ENCODE data around the gene NSFL1C. TPM values are rescaled to one million over a fixed set of nuclear protein-coding genes. Genes with fewer than 3 reads are reported as not detected.

The NSFL1C gene
- total and polyA plus RNA-seq, 2 experiments from 2014 or later = 48.9 to 92.2 TPM

DNA sequence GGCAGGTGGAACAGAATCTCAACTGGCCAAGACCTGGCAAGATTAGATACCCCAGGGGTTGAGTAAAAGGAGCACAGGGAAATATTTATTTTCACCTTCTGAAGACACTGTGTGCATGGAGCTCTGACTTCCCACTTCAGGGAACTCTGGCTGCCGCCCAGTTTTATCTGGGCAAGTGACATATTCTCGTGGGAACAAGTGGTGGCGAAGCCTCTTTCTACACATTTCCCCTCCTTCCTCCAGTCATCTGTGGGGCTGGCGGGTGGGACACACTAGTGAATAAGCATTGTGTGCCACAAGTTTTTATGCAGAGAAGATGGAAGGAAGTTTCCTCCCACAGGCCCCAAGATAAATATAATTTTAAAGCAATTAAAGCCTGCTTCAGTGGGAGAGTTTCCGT is 23.6 kb downstream of the NSFL1C start (continued):
- TF ChIP-seq, protein P1, sequence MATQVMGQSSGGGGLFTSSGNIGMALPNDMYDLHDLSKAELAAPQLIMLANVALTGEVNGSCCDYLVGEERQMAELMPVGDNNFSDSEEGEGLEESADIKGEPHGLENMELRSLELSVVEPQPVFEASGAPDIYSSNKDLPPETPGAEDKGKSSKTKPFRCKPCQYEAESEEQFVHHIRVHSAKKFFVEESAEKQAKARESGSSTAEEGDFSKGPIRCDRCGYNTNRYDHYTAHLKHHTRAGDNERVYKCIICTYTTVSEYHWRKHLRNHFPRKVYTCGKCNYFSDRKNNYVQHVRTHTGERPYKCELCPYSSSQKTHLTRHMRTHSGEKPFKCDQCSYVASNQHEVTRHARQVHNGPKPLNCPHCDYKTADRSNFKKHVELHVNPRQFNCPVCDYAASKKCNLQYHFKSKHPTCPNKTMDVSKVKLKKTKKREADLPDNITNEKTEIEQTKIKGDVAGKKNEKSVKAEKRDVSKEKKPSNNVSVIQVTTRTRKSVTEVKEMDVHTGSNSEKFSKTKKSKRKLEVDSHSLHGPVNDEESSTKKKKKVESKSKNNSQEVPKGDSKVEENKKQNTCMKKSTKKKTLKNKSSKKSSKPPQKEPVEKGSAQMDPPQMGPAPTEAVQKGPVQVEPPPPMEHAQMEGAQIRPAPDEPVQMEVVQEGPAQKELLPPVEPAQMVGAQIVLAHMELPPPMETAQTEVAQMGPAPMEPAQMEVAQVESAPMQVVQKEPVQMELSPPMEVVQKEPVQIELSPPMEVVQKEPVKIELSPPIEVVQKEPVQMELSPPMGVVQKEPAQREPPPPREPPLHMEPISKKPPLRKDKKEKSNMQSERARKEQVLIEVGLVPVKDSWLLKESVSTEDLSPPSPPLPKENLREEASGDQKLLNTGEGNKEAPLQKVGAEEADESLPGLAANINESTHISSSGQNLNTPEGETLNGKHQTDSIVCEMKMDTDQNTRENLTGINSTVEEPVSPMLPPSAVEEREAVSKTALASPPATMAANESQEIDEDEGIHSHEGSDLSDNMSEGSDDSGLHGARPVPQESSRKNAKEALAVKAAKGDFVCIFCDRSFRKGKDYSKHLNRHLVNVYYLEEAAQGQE (IDR thresholded peaks at IDR 0.05; ENCODE audit: unreplicated experiment) = no peak
- no peak for TF ChIP-seq JUNB (IDR thresholded peaks at IDR 0.05; ENCODE audit: unreplicated experiment)
- TF ChIP-seq POLR2AphosphoS5 (IDR thresholded peaks at IDR 0.05; ENCODE audit: low read depth) = no peak
- no peak for TF ChIP-seq NANOG (IDR thresholded peaks at IDR 0.05; ENCODE audit: borderline replicate concordance)
- no peak for TF ChIP-seq EZH2 (IDR thresholded peaks at IDR 0.05; ENCODE audit: low read depth, unreplicated experiment)
- no peak for TF ChIP-seq CREB1 (CRISPR knock-in tag; IDR thresholded peaks at IDR 0.05; ENCODE audit: low read depth)
- no peak for TF ChIP-seq ZNF331 (CRISPR knock-in tag; IDR thresholded peaks at IDR 0.05; ENCODE audit: low read depth)
- no peak for TF ChIP-seq STAT1 (IDR thresholded peaks at IDR 0.05; ENCODE audit: unreplicated experiment)

DNA sequence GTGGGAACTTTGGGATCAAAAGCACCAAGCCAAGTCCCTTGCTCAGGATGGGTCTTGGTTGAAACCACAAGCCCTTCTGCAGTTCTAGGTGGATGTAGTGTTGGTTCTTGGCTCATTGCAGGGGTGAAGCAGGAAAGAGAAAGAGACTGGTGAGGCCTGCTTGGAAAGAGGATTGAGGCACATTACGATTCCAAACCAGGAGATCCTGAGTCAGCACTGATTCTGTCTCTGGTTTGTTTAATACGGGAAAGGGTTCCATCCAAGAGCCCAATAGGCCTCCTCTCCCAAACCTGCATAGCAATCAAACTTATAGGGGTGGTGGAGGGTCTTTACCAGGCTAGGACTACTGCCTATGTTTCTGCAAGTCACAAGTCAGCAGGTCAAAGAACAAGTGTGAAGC is 24.3 kb downstream of the NSFL1C start:
- DNase-seq (ENCODE audit: low spot score) (no peak), ATAC-seq (no peak)
- no peaks in the 10 kb centered on the region for H3K9me3 Mint-ChIP-seq
- Histone ChIP-seq H3K79me2 (replicated peaks; ENCODE audit: insufficient read depth) (no peaks in the 10 kb centered on the region), H3K27ac (ENCODE audit: low read depth) (no peak overlapping the region), H3K36me3 (ENCODE audit: insufficient read depth) (peaks cover 32% of the 10 kb centered on the region), H3F3A (replicated peaks; ENCODE audit: low read depth) (no peaks in the 10 kb centered on the region), H3K4me2 (no peak overlapping the region), H3K9me2 (ENCODE audit: insufficient read depth) (no peaks in the 10 kb centered on the region), H3K4me1 (ENCODE audit: insufficient read depth) (no peaks in the 10 kb centered on the region), H3K27me3 (ENCODE audit: insufficient read depth) (no peaks in the 10 kb centered on the region), H2AFZ (no peak overlapping the region), H4K20me1 (replicated peaks; ENCODE audit: insufficient read depth) (no peaks in the 10 kb centered on the region; the same call in 1 of the 2 replicates), H3K4me3 (no peak overlapping the region)
- H3K4me1 Mint-ChIP-seq = peaks cover 9% of the 10 kb centered on the region; the same call in 2 of the 3 replicates
- no peak overlapping the region for H3K27ac Mint-ChIP-seq
- H3K27me3 Mint-ChIP-seq (ENCODE audit: insufficient read depth, low read depth, poor library complexity) = peaks cover 5% of the 10 kb centered on the region
- TF ChIP-seq, protein P2, sequence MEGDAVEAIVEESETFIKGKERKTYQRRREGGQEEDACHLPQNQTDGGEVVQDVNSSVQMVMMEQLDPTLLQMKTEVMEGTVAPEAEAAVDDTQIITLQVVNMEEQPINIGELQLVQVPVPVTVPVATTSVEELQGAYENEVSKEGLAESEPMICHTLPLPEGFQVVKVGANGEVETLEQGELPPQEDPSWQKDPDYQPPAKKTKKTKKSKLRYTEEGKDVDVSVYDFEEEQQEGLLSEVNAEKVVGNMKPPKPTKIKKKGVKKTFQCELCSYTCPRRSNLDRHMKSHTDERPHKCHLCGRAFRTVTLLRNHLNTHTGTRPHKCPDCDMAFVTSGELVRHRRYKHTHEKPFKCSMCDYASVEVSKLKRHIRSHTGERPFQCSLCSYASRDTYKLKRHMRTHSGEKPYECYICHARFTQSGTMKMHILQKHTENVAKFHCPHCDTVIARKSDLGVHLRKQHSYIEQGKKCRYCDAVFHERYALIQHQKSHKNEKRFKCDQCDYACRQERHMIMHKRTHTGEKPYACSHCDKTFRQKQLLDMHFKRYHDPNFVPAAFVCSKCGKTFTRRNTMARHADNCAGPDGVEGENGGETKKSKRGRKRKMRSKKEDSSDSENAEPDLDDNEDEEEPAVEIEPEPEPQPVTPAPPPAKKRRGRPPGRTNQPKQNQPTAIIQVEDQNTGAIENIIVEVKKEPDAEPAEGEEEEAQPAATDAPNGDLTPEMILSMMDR (conservative IDR thresholded peaks at IDR 0.05; ENCODE audit: low read depth in 2 of 2) = no peak
- TF ChIP-seq STAT1 (IDR thresholded peaks at IDR 0.05; ENCODE audit: unreplicated experiment) (no peak), POLR2AphosphoS5 (IDR thresholded peaks at IDR 0.05; ENCODE audit: low read depth) (no peak), ZNF331 (CRISPR knock-in tag; IDR thresholded peaks at IDR 0.05; ENCODE audit: low read depth) (no peak), JUNB (IDR thresholded peaks at IDR 0.05; ENCODE audit: unreplicated experiment) (no peak), EZH2 (IDR thresholded peaks at IDR 0.05; ENCODE audit: low read depth, unreplicated experiment) (no peak), CREB1 (CRISPR knock-in tag; IDR thresholded peaks at IDR 0.05; ENCODE audit: low read depth) (no peak), EZH2phosphoT487 (IDR thresholded peaks at IDR 0.05; ENCODE audit: unreplicated experiment) (no peak)
- TF ChIP-seq, protein P3, sequence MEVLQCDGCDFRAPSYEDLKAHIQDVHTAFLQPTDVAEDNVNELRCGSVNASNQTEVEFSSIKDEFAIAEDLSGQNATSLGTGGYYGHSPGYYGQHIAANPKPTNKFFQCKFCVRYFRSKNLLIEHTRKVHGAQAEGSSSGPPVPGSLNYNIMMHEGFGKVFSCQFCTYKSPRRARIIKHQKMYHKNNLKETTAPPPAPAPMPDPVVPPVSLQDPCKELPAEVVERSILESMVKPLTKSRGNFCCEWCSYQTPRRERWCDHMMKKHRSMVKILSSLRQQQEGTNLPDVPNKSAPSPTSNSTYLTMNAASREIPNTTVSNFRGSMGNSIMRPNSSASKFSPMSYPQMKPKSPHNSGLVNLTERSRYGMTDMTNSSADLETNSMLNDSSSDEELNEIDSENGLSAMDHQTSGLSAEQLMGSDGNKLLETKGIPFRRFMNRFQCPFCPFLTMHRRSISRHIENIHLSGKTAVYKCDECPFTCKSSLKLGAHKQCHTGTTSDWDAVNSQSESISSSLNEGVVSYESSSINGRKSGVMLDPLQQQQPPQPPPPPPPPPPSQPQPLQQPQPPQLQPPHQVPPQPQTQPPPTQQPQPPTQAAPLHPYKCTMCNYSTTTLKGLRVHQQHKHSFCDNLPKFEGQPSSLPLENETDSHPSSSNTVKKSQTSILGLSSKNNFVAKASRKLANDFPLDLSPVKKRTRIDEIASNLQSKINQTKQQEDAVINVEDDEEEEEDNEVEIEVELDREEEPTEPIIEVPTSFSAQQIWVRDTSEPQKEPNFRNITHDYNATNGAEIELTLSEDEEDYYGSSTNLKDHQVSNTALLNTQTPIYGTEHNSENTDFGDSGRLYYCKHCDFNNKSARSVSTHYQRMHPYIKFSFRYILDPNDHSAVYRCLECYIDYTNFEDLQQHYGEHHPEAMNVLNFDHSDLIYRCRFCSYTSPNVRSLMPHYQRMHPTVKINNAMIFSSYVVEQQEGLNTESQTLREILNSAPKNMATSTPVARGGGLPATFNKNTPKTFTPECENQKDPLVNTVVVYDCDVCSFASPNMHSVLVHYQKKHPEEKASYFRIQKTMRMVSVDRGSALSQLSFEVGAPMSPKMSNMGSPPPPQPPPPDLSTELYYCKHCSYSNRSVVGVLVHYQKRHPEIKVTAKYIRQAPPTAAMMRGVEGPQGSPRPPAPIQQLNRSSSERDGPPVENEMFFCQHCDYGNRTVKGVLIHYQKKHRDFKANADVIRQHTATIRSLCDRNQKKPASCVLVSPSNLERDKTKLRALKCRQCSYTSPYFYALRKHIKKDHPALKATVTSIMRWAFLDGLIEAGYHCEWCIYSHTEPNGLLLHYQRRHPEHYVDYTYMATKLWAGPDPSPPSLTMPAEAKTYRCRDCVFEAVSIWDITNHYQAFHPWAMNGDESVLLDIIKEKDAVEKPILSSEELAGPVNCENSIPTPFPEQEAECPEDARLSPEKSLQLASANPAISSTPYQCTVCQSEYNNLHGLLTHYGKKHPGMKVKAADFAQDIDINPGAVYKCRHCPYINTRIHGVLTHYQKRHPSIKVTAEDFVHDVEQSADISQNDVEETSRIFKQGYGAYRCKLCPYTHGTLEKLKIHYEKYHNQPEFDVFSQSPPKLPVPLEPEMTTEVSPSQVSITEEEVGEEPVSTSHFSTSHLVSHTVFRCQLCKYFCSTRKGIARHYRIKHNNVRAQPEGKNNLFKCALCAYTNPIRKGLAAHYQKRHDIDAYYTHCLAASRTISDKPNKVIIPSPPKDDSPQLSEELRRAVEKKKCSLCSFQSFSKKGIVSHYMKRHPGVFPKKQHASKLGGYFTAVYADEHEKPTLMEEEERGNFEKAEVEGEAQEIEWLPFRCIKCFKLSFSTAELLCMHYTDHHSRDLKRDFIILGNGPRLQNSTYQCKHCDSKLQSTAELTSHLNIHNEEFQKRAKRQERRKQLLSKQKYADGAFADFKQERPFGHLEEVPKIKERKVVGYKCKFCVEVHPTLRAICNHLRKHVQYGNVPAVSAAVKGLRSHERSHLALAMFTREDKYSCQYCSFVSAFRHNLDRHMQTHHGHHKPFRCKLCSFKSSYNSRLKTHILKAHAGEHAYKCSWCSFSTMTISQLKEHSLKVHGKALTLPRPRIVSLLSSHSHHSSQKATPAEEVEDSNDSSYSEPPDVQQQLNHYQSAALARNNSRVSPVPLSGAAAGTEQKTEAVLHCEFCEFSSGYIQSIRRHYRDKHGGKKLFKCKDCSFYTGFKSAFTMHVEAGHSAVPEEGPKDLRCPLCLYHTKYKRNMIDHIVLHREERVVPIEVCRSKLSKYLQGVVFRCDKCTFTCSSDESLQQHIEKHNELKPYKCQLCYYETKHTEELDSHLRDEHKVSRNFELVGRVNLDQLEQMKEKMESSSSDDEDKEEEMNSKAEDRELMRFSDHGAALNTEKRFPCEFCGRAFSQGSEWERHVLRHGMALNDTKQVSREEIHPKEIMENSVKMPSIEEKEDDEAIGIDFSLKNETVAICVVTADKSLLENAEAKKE (CRISPR knock-in tag; IDR thresholded peaks at IDR 0.05) = no peak
- TF ChIP-seq, protein P4, sequence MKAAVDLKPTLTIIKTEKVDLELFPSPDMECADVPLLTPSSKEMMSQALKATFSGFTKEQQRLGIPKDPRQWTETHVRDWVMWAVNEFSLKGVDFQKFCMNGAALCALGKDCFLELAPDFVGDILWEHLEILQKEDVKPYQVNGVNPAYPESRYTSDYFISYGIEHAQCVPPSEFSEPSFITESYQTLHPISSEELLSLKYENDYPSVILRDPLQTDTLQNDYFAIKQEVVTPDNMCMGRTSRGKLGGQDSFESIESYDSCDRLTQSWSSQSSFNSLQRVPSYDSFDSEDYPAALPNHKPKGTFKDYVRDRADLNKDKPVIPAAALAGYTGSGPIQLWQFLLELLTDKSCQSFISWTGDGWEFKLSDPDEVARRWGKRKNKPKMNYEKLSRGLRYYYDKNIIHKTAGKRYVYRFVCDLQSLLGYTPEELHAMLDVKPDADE (IDR thresholded peaks at IDR 0.05) = no peak
- H3K4me3 Mint-ChIP-seq = no peak overlapping the region
- H3K36me3 Mint-ChIP-seq (ENCODE audit: low read depth) = peaks cover 57% of the 10 kb centered on the region
